Activated CD8-positive, alpha-beta memory T cell treated with anti-CD3 and anti-CD28 coated beads for 4 hours (primary cell): Measurements from ENCODE around the gene BABAM2.

Experiments
- DNase-seq, 2 donors: peaks; one replicate each; pipeline ENCODE4 v3.0.0-alpha.2; 2020; ENCODE audit warnings: low read depth in 2 of 2

BABAM2 gene

DNA sequence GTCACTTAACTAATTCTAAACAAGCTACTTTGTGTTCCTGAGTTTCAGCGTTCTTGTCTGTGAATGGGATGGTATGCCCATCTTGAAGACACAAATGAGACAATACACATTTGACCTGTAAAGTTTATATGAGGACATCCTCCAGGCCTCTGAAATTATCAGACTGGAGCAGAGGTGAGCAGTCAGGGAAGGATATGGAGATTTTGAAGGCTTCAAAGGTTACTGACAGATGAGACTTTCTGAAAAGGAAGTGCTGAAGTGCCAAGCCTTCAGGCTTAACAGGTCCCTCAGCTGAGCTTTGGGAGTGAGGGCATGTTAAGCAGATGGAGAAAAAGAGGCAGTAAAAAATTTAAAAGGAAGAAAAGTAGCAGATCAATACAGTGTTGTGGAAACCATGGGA is 391.2 kb downstream of the BABAM2 start:
- DNase-seq: no peak

- DNase-seq: no peak
Measured at GRCh38 chr2:28282248-28282647, 391.7 kb downstream of the BABAM2 start.

DNA sequence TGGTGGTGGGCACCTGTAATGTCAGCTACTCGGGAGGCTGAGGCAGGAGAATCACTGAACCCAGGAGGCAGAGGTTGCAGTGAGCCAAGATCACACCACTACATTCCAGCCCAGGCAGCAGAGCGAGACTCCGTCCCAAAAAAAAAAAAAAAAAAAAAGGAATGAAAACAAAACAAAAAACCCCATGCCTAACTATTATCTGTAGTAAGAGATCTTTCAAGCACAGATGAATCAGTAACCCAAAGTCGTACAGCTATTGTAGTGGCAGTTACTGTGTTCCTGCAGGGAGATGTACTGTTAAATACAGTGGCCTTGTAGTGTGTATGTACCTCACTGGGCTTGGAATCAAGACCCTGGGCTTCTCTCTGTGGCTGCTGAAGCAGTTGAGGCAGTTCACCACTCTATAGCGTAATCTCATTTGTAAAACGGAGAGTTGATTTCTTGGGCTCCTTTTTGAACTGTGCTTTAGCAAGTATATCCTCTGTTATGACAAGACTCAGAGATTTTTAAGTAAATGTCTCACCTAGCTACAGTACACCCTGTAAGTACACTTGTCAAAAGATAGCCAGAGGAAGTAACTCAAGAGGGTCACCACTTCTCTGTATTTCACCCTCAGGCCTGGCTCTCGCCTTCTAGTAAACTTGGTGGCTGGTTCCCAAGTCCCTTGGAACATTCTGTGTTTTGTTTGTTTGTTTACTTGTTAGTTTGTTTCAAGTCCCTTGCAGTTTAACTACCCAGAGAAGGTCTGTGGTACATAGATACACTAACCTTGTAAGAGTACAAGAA is 392.5 kb downstream of the BABAM2 start:
- DNase-seq: no peak

DNA sequence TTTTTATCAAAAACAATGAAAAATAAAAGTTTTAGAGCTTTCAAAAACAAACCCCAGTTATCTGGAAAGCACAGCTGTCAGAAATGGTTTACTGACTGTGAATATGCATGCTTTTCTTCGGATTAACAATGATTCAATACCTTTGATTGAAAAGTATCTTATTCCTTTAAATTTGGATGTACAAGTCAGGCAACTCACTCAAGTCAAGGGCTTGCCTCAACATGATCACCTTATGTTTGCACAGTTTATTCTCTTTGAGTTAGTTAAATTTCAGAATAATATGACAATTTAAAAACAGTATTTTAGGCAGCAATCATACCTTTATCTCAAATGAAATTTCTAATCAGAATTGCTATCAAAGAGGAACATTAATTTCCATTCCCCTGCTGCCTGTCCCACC is 393.3 kb downstream of the BABAM2 start:
- no peak for DNase-seq

DNA sequence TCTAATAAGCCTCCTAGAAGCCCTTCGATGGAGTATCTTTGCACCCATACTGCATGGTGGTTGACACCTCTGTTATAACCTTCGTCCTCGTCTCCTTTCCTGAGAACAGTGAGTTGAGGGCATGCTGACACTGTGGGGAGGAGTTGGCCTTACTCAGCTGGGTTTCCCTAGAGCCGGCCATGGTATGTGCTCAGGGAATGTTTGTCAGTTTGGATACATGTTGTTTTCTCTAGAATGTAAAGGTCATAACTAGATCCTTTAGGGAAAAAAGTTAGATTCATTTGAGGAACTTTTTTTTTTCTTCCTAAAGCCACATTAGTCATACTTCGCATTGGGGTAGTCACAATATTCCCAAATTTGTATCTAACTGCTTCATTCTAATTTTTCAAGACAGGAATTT is 396.1 kb downstream of the BABAM2 start:
- DNase-seq: no peak

GRCh38 chr2:28287256-28287915 is 396.9 kb downstream of the BABAM2 start:
- no peak for DNase-seq

- no peak for DNase-seq
Measured at GRCh38 chr2:28288620-28289019, 398.1 kb downstream of the BABAM2 start.

DNA sequence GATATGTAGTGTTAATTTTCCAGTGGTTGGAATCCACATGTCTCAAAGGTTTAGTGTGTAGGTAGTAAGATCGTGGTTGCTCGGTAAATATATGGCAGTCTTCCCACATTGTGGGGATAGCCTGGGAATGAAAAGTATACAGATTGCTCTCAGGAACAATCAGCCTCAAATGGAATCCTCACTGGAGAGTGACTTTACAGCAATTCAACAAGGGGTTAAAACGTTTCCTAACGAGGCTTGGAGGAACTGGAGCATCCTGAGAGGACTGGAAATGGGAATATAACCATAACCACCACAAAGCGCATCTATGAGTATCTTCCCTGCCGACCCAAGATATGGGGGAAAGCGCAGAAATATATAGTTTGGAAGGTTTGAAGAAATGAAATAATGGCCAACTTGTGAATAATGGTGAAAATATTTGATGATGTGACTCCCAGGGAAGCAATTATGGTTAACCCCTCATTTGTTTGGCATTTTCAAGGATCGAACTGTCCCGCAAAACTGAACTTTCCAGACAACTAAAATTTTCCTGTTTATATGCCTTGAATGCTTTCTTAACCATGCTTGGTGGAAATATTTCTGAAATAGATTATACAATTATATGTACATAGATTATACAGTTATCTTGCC is 401.4 kb downstream of the BABAM2 start:
- no peak for DNase-seq

GRCh38 chr2:28292491-28292890 is 402.0 kb downstream of the BABAM2 start:
- no peak for DNase-seq

DNA sequence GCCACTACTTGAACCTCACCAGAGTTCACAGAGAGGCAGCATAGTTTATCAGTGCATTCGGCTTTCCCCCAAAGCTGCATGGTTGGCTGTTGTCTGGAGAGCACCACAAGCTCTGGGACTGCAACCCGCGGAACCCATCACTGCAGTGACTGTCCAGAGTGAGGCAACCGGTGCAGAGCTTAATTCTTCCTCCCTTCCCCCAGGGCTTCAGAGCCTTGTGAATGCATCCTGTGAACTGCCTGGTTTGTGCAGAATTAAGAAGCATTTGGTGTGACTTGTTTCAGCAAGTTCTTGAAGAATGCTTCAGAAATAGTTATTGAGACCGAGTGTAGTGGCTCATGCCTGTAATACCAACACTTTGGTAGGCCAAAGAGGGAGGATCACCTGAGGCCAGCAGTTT is 402.9 kb downstream of the BABAM2 start:
- DNase-seq: no peak

GRCh38 chr2:28294451-28294850 is 403.9 kb downstream of the BABAM2 start:
- DNase-seq: no peak

GRCh38 chr2:28296243-28296642 is 405.7 kb downstream of the BABAM2 start:
- no peak for DNase-seq

- DNase-seq: no peak
Measured at GRCh38 chr2:28296904-28297303, 406.4 kb downstream of the BABAM2 start.

- DNase-seq: no peak
Measured at GRCh38 chr2:28297531-28297930, 407.0 kb downstream of the BABAM2 start.

GRCh38 chr2:28298406-28298805 is 407.9 kb downstream of the BABAM2 start:
- DNase-seq: no peak

GRCh38 chr2:28300485-28301341 is 410.2 kb downstream of the BABAM2 start:
- no peak for DNase-seq

DNA sequence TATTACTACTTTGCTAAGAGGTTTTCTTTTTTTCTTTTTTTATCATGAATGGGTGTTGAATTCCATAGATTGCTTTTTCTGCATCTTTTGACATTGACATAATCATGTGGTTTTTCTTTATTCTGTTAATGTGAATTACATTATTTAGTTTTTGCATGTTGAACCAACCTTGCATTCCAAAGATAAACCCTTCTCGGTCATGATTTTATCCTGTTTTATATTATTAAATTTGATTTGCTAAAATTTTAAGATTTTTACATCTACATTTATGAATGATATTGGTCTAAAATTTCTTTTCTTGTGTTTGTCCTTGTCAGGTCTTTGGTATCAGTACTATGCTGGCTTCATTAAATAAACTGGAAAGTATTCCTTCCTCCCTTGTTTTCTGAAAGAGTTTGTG is 414.7 kb downstream of the BABAM2 start:
- no peak for DNase-seq

GRCh38 chr2:28310107-28310506 is 419.6 kb downstream of the BABAM2 start:
- DNase-seq: no peak

DNA sequence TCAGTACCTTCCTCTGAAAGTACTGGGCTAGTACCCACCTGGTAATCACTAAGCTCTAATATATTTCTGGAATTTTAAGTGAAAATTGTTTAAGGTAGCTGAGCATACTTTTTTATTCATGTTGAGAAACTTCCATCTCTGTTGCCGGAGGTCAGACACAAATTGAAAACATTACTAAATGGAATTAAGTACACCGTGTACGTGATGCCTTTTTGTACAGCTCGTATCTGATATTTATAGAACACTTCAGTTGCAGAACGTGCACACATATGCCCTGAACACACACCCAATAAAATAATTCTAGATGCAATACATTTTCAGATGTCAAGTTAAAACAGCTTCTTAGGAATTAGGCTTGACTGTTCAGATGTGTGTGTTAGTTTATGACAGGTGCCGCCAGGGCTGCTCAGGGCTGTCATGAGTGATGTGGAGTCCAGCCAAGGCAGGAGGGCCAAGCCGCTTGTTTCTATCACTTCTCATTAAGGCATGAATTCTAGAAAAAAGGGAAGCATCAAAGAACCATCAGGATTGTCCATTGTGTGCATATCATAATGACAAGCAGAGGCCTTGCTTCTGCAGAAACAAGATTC is 421.2 kb downstream of the BABAM2 start:
- no peak for DNase-seq

- DNase-seq: no peak
Measured at GRCh38 chr2:28312307-28313219, 422.0 kb downstream of the BABAM2 start.
